PC-3 (cell line): ENCODE measurements around the gene TNNT2.

ENCODE experiments used
- CTCF ChIP-seq: fragments of 300-600 bp; sonication (generic); conservative IDR thresholded peaks from 2 replicates; pipeline ENCODE4 v1.5.1; 2017; ENCODE audit warnings: antibody characterized with exemption, low read depth, mild to moderate bottlenecking, low read length
- EZH2 ChIP-seq: fragments of 300-600 bp; sonication (generic); IDR thresholded peaks from one replicate; pipeline ENCODE4 v1.6.1; 2017; ENCODE audit warnings: antibody characterized with exemption, mild to moderate bottlenecking, low read length; ENCODE audit not compliant: unreplicated experiment
- EZH2phosphoT487 ChIP-seq: fragments of 300-600 bp; sonication (generic); IDR thresholded peaks from 2 replicates; pipeline ENCODE4 v1.6.1; 2018; ENCODE audit warnings: mild to moderate bottlenecking, antibody characterized with exemption, low read length, borderline replicate concordance

GRCh38 chr1:201377611-201378092, at the start of gene TNNT2:
- TF ChIP-seq EZH2 (no peak), CTCF (no peak), EZH2phosphoT487 (no peak)
